Endothelial cell of umbilical vein (primary cell): ENCODE data around the gene AIG1.

ENCODE experiments used
- EZH2 ChIP-seq: IDR thresholded peaks from 2 replicates; pipeline ENCODE4 v1.6.1; 2012; ENCODE audit warnings: borderline replicate concordance, low read depth, mild to moderate bottlenecking, moderate library complexity, low read length, inconsistent platforms; ENCODE audit not compliant: severe bottlenecking
- FOS ChIP-seq: IDR thresholded peaks from 2 replicates; pipeline ENCODE4 v1.6.1; 2011; ENCODE audit warnings: mild to moderate bottlenecking, low read length, moderate library complexity, borderline replicate concordance; ENCODE audit not compliant: insufficient read depth
- GATA2 ChIP-seq: IDR thresholded peaks from 2 replicates; pipeline ENCODE4 v1.7.0; 2011; ENCODE audit warnings: low read depth, mild to moderate bottlenecking, moderate library complexity, mixed read lengths, low read length; ENCODE audit not compliant: insufficient read length, insufficient read depth
- POLR2A ChIP-seq: IDR thresholded peaks from 2 replicates; pipeline ENCODE4 v1.6.1; 2012; ENCODE audit warnings: low read depth, mild to moderate bottlenecking, control low read depth, low read length
- POLR2AphosphoS5 ChIP-seq: IDR thresholded peaks from 2 replicates; pipeline ENCODE4 v1.6.1; 2012; ENCODE audit warnings: low read depth, mild to moderate bottlenecking, control low read depth, low read length, moderate library complexity; ENCODE audit not compliant: insufficient read depth
- TF ChIP-seq, protein P1 (sequence below), 2 donors: IDR thresholded peaks; 1 replicate in 1 of 2; 2 replicates in 1 of 2; pipeline ENCODE4 v1.5.1; 2011; ENCODE audit warnings: low read length in 2 of 2, mild to moderate bottlenecking in 2 of 2, moderate library complexity in 2 of 2, control low read depth in 1 of 2, inconsistent platforms in 1 of 2, low read depth in 1 of 2; ENCODE audit not compliant: insufficient read depth in 1 of 2; ENCODE audit errors: extremely low read depth in 1 of 2

DNA sequence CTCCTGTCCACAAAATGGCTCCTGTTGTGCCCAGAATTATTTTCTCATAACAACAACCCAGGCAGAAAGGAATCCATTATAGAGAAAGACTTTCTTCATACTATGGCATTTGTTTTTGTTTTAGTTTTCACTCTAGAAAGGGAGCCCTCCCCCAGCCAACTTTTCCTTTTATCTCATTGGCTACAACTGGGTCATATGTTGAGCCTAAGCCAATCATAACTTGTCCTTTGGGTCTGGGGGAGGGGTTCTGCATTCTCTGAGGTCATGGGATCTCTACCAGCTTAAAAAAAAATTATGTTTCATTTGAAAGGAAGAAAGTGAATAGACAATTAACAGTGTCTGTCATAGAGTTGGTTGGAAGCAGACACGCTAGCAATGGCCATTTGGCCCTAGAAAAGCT, 177.6 kb downstream of the AIG1 start:
- TF ChIP-seq, protein P1, sequence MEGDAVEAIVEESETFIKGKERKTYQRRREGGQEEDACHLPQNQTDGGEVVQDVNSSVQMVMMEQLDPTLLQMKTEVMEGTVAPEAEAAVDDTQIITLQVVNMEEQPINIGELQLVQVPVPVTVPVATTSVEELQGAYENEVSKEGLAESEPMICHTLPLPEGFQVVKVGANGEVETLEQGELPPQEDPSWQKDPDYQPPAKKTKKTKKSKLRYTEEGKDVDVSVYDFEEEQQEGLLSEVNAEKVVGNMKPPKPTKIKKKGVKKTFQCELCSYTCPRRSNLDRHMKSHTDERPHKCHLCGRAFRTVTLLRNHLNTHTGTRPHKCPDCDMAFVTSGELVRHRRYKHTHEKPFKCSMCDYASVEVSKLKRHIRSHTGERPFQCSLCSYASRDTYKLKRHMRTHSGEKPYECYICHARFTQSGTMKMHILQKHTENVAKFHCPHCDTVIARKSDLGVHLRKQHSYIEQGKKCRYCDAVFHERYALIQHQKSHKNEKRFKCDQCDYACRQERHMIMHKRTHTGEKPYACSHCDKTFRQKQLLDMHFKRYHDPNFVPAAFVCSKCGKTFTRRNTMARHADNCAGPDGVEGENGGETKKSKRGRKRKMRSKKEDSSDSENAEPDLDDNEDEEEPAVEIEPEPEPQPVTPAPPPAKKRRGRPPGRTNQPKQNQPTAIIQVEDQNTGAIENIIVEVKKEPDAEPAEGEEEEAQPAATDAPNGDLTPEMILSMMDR (IDR thresholded peaks at IDR 0.05; ENCODE audit: extremely low read depth in 1 of 2, insufficient read depth in 1 of 2, low read depth in 1 of 2, low read length in 2 of 2), result no peak
- no peak for TF ChIP-seq POLR2A
- no peak for TF ChIP-seq FOS
- TF ChIP-seq GATA2, result no peak
- TF ChIP-seq POLR2AphosphoS5, result no peak
- TF ChIP-seq EZH2, result no peak
